ENCODE results near the gene BEAN1.

DNA sequence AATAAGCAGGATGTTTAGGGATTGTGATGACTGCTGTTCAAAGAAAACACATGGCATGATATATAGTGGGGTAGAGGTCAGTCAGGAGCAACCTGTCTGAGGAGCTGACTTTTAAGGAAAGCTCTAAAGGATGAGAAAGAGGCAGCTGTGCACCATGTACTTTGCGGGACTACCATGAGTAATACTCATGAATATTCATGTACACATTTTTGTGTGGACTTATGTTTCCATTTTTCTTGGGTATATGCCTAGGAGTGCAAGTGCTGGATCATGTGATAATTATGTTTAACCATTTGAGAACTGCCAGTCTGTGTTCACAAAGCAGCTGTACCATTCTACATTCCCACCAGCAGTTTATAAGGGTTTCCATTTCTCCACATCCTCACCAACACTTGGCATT, 35.8 kb downstream of the BEAN1 start:
- TF ChIP-seq, protein P1, sequence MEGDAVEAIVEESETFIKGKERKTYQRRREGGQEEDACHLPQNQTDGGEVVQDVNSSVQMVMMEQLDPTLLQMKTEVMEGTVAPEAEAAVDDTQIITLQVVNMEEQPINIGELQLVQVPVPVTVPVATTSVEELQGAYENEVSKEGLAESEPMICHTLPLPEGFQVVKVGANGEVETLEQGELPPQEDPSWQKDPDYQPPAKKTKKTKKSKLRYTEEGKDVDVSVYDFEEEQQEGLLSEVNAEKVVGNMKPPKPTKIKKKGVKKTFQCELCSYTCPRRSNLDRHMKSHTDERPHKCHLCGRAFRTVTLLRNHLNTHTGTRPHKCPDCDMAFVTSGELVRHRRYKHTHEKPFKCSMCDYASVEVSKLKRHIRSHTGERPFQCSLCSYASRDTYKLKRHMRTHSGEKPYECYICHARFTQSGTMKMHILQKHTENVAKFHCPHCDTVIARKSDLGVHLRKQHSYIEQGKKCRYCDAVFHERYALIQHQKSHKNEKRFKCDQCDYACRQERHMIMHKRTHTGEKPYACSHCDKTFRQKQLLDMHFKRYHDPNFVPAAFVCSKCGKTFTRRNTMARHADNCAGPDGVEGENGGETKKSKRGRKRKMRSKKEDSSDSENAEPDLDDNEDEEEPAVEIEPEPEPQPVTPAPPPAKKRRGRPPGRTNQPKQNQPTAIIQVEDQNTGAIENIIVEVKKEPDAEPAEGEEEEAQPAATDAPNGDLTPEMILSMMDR (IDR thresholded peaks at IDR 0.05; ENCODE audit: insufficient read depth, low read length), result no peak
- no peak for TF ChIP-seq POLR2AphosphoS5 (IDR thresholded peaks at IDR 0.05; ENCODE audit: low read depth)

Measured in HL-60 (cell line).